ENCODE results near the gene UTS2R. TPM values are rescaled to one million over a fixed set of nuclear protein-coding genes. Genes with fewer than 3 reads are reported as not detected.
A peak's percentile ranks its signal among the peaks of the same experiment; 100 is the strongest.
"Not testable (repeated sequence)": the region's sequence is repeated elsewhere in the genome, so short reads cannot be mapped to it uniquely, and the experiment has no call there.

Gene UTS2R
- total RNA-seq, 6 donors from 2014 or later = 0.39 TPM; not detected in 5

GRCh38 chr17:82411396-82412053 lies 40.0 kb downstream of the UTS2R start:
- 96 to 98% methylated on average over 16 to 24 of the region's 24 CpGs for WGBS, 2 donors
- no peaks in the 10 kb centered on the region for H3K27me3 ChIP-seq
- peaks cover 0 to 29% (median 7%) of the 10 kb centered on the region in 4 donors for H3K36me3 ChIP-seq
- peaks cover 0 to 6% (median 5%) of the 10 kb centered on the region in 4 donors for H3K4me1 ChIP-seq
- H3K27ac ChIP-seq = no peak overlapping the region
- ATAC-seq (ENCODE audit: low FRiP score in 2 of 2) = no peak
- no peak for DNase-seq
- H3K9me3 ChIP-seq = no peaks in the 10 kb centered on the region
- H3K4me3 ChIP-seq = no peak overlapping the region
- no peak for TF ChIP-seq POLR2A (IDR thresholded peaks at IDR 0.05)
- TF ChIP-seq EP300 (IDR thresholded peaks at IDR 0.05) = no peak
- no peak for TF ChIP-seq POLR2AphosphoS5 (IDR thresholded peaks at IDR 0.05)
- no peak for TF ChIP-seq CTCF (IDR thresholded peaks at IDR 0.05)

- not testable (repeated sequence) for H3K9me3 ChIP-seq; ATAC-seq (ENCODE audit: low FRiP score in 2 of 2)
Measured at GRCh38 chr17:82412081-82412480, 40.5 kb downstream of the UTS2R start.

GRCh38 chr17:82412535-82413520 lies 41.3 kb downstream of the UTS2R start:
- H3K4me1 ChIP-seq = peaks cover 4 to 13% (median 9%) of the 10 kb centered on the region in 4 donors
- peaks cover 0 to 29% (median 7%) of the 10 kb centered on the region in 4 donors for H3K36me3 ChIP-seq
- H3K27me3 ChIP-seq = no peaks in the 10 kb centered on the region
- WGBS, 2 donors = 89 to 90% methylated on average over 29 of the region's 29 CpGs
- no peak for DNase-seq
- no peak overlapping the region for H3K4me3 ChIP-seq
- no peaks in the 10 kb centered on the region for H3K9me3 ChIP-seq
- H3K27ac ChIP-seq = no peak overlapping the region
- ATAC-seq (ENCODE audit: low FRiP score in 2 of 2) = no peak
- TF ChIP-seq EP300 (IDR thresholded peaks at IDR 0.05) = no peak
- no peak for TF ChIP-seq POLR2A (IDR thresholded peaks at IDR 0.05)
- TF ChIP-seq POLR2AphosphoS5 (IDR thresholded peaks at IDR 0.05) = no peak
- TF ChIP-seq CTCF (IDR thresholded peaks at IDR 0.05) = no peak

More at GRCh38 chr17:82412081-82412480, 40.5 kb downstream of the UTS2R start:
- not testable (repeated sequence) for H3K27me3 ChIP-seq, H3K27ac ChIP-seq, H3K4me3 ChIP-seq, H3K4me1 ChIP-seq, DNase-seq
- peaks cover 0 to 29% (median 7%) of the 10 kb centered on the region in 4 donors for H3K36me3 ChIP-seq
- WGBS, 2 donors = 89 to 94% methylated on average over 13 to 16 of the region's 16 CpGs

- peaks cover 15 to 25% (median 20%) of the 10 kb centered on the region in 4 donors for H3K4me1 ChIP-seq
- WGBS, 2 donors = 33 to 37% methylated on average over 36 to 37 of the region's 38 CpGs
- H3K27ac ChIP-seq = no peak overlapping the region
- no peaks in the 10 kb centered on the region for H3K9me3 ChIP-seq
- ATAC-seq (ENCODE audit: low FRiP score in 2 of 2) = peak; percentile 78 to 85
- DNase-seq = peak; percentile 65 to 94
- H3K4me3 ChIP-seq = no peak overlapping the region
- H3K27me3 ChIP-seq = no peaks in the 10 kb centered on the region
- peak in 1 of 4 donors; percentile 22 for TF ChIP-seq POLR2A (IDR thresholded peaks at IDR 0.05)
- TF ChIP-seq CTCF (IDR thresholded peaks at IDR 0.05) = peak; percentile 45 to 70 (median 51)
- no peak for TF ChIP-seq POLR2AphosphoS5 (IDR thresholded peaks at IDR 0.05)
- H3K36me3 ChIP-seq = peaks cover 0 to 15% (median 1%) of the 10 kb centered on the region in 4 donors
Measured at GRCh38 chr17:82414548-82415281, 43.1 kb downstream of the UTS2R start.

All from upper lobe of left lung (tissue), 6 donors.